Measurements from ENCODE around the gene FLVCR2. TPM values are rescaled to one million over a fixed set of nuclear protein-coding genes. Genes with fewer than 3 reads are reported as not detected.

FLVCR2 gene
- total and polyA plus RNA-seq, 2 donors from 2014 or later, result 7.1 to 17.0 TPM

GRCh38 chr14:75631453-75631831, 53.0 kb downstream of the FLVCR2 start:
- H3K36me3 ChIP-seq (ENCODE audit: control insufficient read depth in 2 of 3, insufficient read depth in 3 of 3, low read length in 3 of 3), result no peaks in the 10 kb centered on the region
- TF ChIP-seq, protein P1, sequence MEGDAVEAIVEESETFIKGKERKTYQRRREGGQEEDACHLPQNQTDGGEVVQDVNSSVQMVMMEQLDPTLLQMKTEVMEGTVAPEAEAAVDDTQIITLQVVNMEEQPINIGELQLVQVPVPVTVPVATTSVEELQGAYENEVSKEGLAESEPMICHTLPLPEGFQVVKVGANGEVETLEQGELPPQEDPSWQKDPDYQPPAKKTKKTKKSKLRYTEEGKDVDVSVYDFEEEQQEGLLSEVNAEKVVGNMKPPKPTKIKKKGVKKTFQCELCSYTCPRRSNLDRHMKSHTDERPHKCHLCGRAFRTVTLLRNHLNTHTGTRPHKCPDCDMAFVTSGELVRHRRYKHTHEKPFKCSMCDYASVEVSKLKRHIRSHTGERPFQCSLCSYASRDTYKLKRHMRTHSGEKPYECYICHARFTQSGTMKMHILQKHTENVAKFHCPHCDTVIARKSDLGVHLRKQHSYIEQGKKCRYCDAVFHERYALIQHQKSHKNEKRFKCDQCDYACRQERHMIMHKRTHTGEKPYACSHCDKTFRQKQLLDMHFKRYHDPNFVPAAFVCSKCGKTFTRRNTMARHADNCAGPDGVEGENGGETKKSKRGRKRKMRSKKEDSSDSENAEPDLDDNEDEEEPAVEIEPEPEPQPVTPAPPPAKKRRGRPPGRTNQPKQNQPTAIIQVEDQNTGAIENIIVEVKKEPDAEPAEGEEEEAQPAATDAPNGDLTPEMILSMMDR (IDR thresholded peaks at IDR 0.05; ENCODE audit: borderline replicate concordance, extremely low read depth, insufficient read depth), result no peak
- no peak overlapping the region for H3K4me3 ChIP-seq (ENCODE audit: low read length in 3 of 3)
- FAIRE-seq (no peak), DNase-seq (peak in 1 of 5 donors; percentile 54)
- no peaks in the 10 kb centered on the region for H3K9me3 ChIP-seq (ENCODE audit: control insufficient read depth in 2 of 3, insufficient read depth in 1 of 3, low read length in 3 of 3)
- intact Hi-C loops (cut with DNase I), result no loop called here
- no peaks in the 10 kb centered on the region for H3K27me3 ChIP-seq (ENCODE audit: control insufficient read depth, insufficient read depth, low read length)
- peak overlapping the region in 1 of 2 donors; percentile 15 for H3K27ac ChIP-seq (ENCODE audit: low read depth in 2 of 2, low read length in 2 of 2)
- H3K4me1 ChIP-seq (ENCODE audit: control insufficient read depth in 2 of 3, insufficient read depth in 2 of 3, low read depth in 1 of 3, low read length in 3 of 3), result peaks cover 0 to 20% (median 13%) of the 10 kb centered on the region in 3 donors
- H3K9ac ChIP-seq (ENCODE audit: low read length in 3 of 3), result no peak overlapping the region

DNA sequence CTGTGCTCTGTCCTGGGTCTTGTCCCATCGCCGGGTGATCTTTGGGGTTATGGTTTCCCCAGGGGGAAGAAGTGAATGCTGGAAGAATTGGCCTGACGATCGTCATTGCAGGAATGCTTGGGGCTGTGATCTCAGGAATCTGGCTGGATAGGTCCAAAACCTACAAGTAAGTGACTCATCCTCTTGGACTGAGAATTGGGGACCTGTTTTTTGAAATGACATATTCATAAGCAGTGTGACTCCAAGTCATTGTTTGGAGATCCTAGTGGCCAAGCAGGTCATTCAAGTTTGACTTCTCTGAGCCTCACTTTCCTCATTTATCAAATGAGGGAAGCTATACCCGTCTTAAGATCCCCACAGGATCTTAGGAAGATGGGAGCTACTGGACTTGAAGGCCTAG, 56.4 kb downstream of the FLVCR2 start:
- no peak overlapping the region for H3K4me3 ChIP-seq (ENCODE audit: low read length in 3 of 3)
- H3K27ac ChIP-seq (ENCODE audit: low read depth in 2 of 2, low read length in 2 of 2), result no peak overlapping the region
- TF ChIP-seq, protein P1 (IDR thresholded peaks at IDR 0.05; ENCODE audit: borderline replicate concordance, extremely low read depth, insufficient read depth), result no peak
- H3K9me3 ChIP-seq (ENCODE audit: control insufficient read depth in 2 of 3, insufficient read depth in 1 of 3, low read length in 3 of 3), result no peaks in the 10 kb centered on the region
- H3K9ac ChIP-seq (ENCODE audit: low read length in 3 of 3), result no peak overlapping the region
- FAIRE-seq (no peak), DNase-seq (no peak)
- H3K27me3 ChIP-seq (ENCODE audit: control insufficient read depth, insufficient read depth, low read length), result no peaks in the 10 kb centered on the region
- intact Hi-C loops (cut with DNase I), result no loop called here
- H3K4me1 ChIP-seq (ENCODE audit: control insufficient read depth in 2 of 3, insufficient read depth in 2 of 3, low read depth in 1 of 3, low read length in 3 of 3), result peaks cover 0 to 10% (median 8%) of the 10 kb centered on the region in 3 donors
- no peaks in the 10 kb centered on the region for H3K36me3 ChIP-seq (ENCODE audit: control insufficient read depth in 2 of 3, insufficient read depth in 3 of 3, low read length in 3 of 3)

DNA sequence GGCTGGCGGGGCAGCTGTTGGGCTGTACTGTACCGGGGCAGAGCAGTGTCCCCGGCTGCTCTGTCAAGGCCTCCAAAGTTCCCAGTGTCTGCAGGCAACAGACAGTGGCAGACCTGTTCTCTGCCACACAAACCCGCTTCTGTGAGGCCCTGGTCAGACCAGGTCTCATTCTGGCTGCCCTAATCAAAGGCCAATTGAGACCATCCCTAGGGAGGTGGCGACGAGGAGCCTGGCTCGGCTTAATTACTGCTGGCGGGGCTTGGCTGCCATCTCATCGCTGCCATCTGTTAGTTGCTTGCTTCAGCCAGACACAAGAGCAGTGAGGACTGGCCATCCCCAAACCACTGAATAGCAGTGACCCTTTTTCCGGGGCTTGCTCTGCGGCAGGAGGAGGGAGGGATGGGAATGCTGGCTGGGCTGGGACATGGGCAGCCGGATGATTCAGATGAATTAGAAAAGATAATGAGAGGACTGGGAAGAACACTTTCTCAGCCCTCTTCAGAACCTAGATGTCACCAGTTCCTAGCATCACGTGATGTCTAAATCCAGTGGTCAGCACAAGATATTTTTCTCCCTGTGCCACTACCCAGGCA, 57.8 kb downstream of the FLVCR2 start:
- H3K36me3 ChIP-seq (ENCODE audit: control insufficient read depth in 2 of 3, insufficient read depth in 3 of 3, low read length in 3 of 3), result peaks cover 0 to 5% (median 0%) of the 10 kb centered on the region in 3 donors
- H3K4me1 ChIP-seq (ENCODE audit: control insufficient read depth in 2 of 3, insufficient read depth in 2 of 3, low read depth in 1 of 3, low read length in 3 of 3), result peaks cover 0 to 10% (median 5%) of the 10 kb centered on the region in 3 donors
- H3K27ac ChIP-seq (ENCODE audit: low read depth in 2 of 2, low read length in 2 of 2), result no peak overlapping the region
- FAIRE-seq (no peak), DNase-seq (peak in 1 of 5 donors; percentile 85)
- no peak overlapping the region for H3K4me3 ChIP-seq (ENCODE audit: low read length in 3 of 3)
- no peaks in the 10 kb centered on the region for H3K9me3 ChIP-seq (ENCODE audit: control insufficient read depth in 2 of 3, insufficient read depth in 1 of 3, low read length in 3 of 3)
- no peak overlapping the region for H3K9ac ChIP-seq (ENCODE audit: low read length in 3 of 3)
- intact Hi-C loops (cut with DNase I), result no loop called here
- no peaks in the 10 kb centered on the region for H3K27me3 ChIP-seq (ENCODE audit: control insufficient read depth, insufficient read depth, low read length)
- TF ChIP-seq, protein P1 (IDR thresholded peaks at IDR 0.05; ENCODE audit: borderline replicate concordance, extremely low read depth, insufficient read depth), result no peak

DNA sequence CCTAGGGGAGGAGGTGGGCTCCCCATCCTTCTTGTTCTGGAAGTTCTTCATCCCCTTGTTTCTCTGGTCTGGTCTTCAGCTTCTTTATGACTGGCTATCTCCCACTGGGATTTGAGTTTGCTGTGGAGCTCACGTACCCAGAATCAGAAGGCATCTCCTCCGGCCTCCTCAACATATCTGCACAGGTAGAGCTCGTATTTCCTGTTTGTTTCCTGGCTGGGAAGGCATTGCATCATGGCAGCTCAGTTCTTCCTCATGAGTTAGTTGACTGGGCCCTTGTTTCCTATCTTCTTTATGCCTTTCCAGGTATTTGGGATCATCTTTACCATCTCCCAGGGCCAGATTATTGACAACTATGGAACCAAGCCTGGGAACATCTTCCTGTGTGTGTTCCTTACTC, 62.5 kb downstream of the FLVCR2 start:
- DNase-seq (no peak), FAIRE-seq (no peak)
- intact Hi-C loops (cut with DNase I), result no loop called here
- Histone ChIP-seq H3K4me3 (ENCODE audit: low read length in 3 of 3) (no peak overlapping the region), H3K4me1 (ENCODE audit: control insufficient read depth in 2 of 3, insufficient read depth in 2 of 3, low read depth in 1 of 3, low read length in 3 of 3) (no peaks in the 10 kb centered on the region), H3K9me3 (ENCODE audit: control insufficient read depth in 2 of 3, insufficient read depth in 1 of 3, low read length in 3 of 3) (no peaks in the 10 kb centered on the region), H3K27ac (ENCODE audit: low read depth in 2 of 2, low read length in 2 of 2) (no peak overlapping the region), H3K36me3 (ENCODE audit: control insufficient read depth in 2 of 3, insufficient read depth in 3 of 3, low read length in 3 of 3) (peaks cover 0 to 12% (median 0%) of the 10 kb centered on the region in 3 donors), H3K9ac (ENCODE audit: low read length in 3 of 3) (no peak overlapping the region), H3K27me3 (ENCODE audit: control insufficient read depth, insufficient read depth, low read length) (no peaks in the 10 kb centered on the region)
- TF ChIP-seq, protein P1 (IDR thresholded peaks at IDR 0.05; ENCODE audit: borderline replicate concordance, extremely low read depth, insufficient read depth), result no peak
